H9 (cell line): ENCODE data around the gene CYS1. TPM values are rescaled to one million over a fixed set of nuclear protein-coding genes. Genes with fewer than 3 reads are reported as not detected.

ENCODE experiments used
- DNase-seq: peaks from one replicate; pipeline ENCODE4 v3.0.0-alpha.2; 2017
- H2AFZ ChIP-seq: one replicate; pipeline ENCODE4 v1.6.1; 2013; ENCODE audit warnings: mild to moderate bottlenecking, low read length, control low read depth, moderate library complexity
- H2AK5ac ChIP-seq: 2 replicates; pipeline ENCODE4 v1.6.1; 2013; ENCODE audit warnings: low read length, control low read depth, mixed read lengths; ENCODE audit not compliant: insufficient read length
- H2BK120ac ChIP-seq: one replicate; pipeline ENCODE4 v1.6.1; 2013; ENCODE audit warnings: low read depth, mild to moderate bottlenecking, low read length, control low read depth, inconsistent platforms; ENCODE audit not compliant: poor library complexity, severe bottlenecking
- H2BK12ac ChIP-seq: 2 replicates; pipeline ENCODE4 v1.6.1; 2013; ENCODE audit warnings: low read length, control low read depth, mixed read lengths, low read depth; ENCODE audit not compliant: insufficient read length
- H2BK15ac ChIP-seq: 2 replicates; pipeline ENCODE4 v1.6.1; 2013; ENCODE audit warnings: low read depth, low read length, control low read depth
- H2BK20ac ChIP-seq: one replicate; pipeline ENCODE4 v1.6.1; 2013; ENCODE audit warnings: low read depth, mild to moderate bottlenecking, low read length, control low read depth, inconsistent platforms; ENCODE audit not compliant: poor library complexity, severe bottlenecking
- H2BK5ac ChIP-seq: 2 replicates; pipeline ENCODE4 v1.6.1; 2013; ENCODE audit warnings: low read length, control low read depth, mixed read lengths; ENCODE audit not compliant: insufficient read length
- H3K14ac ChIP-seq: 2 replicates; pipeline ENCODE4 v1.6.1; 2013; ENCODE audit warnings: low read length, control low read depth; ENCODE audit not compliant: insufficient read depth
- H3K18ac ChIP-seq: 2 replicates; pipeline ENCODE4 v1.6.1; 2013; ENCODE audit warnings: low read depth, mild to moderate bottlenecking, mixed read lengths, low read length, control low read depth; ENCODE audit not compliant: insufficient read length
- H3K23ac ChIP-seq: 2 replicates; pipeline ENCODE4 v1.6.1; 2013; ENCODE audit warnings: low read length, control low read depth, mixed read lengths, low read depth; ENCODE audit not compliant: insufficient read length
- H3K23me2 ChIP-seq: 2 replicates; pipeline ENCODE4 v1.6.1; 2013; ENCODE audit warnings: low read depth, mild to moderate bottlenecking, mixed read lengths, low read length, control low read depth; ENCODE audit not compliant: insufficient read length, poor library complexity, severe bottlenecking
- H3K27ac ChIP-seq: 2 replicates; pipeline ENCODE4 v1.5.1; 2013; ENCODE audit warnings: low read length, control low read depth, mixed read lengths, low read depth; ENCODE audit not compliant: insufficient read length
- H3K27me3 ChIP-seq: 2 replicates; pipeline ENCODE4 v1.6.1; 2013; ENCODE audit warnings: low read length, control low read depth, inconsistent platforms; ENCODE audit not compliant: insufficient read depth
- H3K4ac ChIP-seq: 2 replicates; pipeline ENCODE4 v1.6.1; 2013; ENCODE audit warnings: low read depth, mild to moderate bottlenecking, control low read depth, inconsistent platforms, low read length, moderate library complexity
- H3K4me1 ChIP-seq: 2 replicates; pipeline ENCODE4 v1.6.1; 2013; ENCODE audit warnings: low read length, control low read depth, inconsistent platforms; ENCODE audit not compliant: insufficient read depth
- H3K4me2 ChIP-seq: 2 replicates; pipeline ENCODE4 v1.6.1; 2013; ENCODE audit warnings: low read length, control low read depth, mixed read lengths; ENCODE audit not compliant: insufficient read length, insufficient read depth
- H3K56ac ChIP-seq: 2 replicates; pipeline ENCODE4 v1.6.1; 2013; ENCODE audit warnings: low read depth, mild to moderate bottlenecking, mixed read lengths, low read length, control low read depth; ENCODE audit not compliant: insufficient read length
- H3K79me1 ChIP-seq: 2 replicates; pipeline ENCODE4 v1.6.1; 2013; ENCODE audit warnings: low read depth, mild to moderate bottlenecking, moderate library complexity, low read length, control low read depth, inconsistent platforms; ENCODE audit not compliant: insufficient read depth, poor library complexity, severe bottlenecking
- H3K79me2 ChIP-seq: 2 replicates; pipeline ENCODE4 v1.6.1; 2013; ENCODE audit warnings: low read length, control low read depth, inconsistent platforms; ENCODE audit not compliant: insufficient read depth
- H3K9ac ChIP-seq: 2 replicates; pipeline ENCODE4 v1.6.1; 2013; ENCODE audit warnings: low read length, control low read depth, mixed read lengths; ENCODE audit not compliant: insufficient read length; ENCODE audit errors: extremely low read depth
- H3K9me3 ChIP-seq: one replicate; pipeline ENCODE4 v1.6.1; 2013; ENCODE audit warnings: low read depth, low read length, inconsistent platforms; ENCODE audit not compliant: control insufficient read depth
- H3T11ph ChIP-seq: one replicate; pipeline ENCODE4 v1.6.1; 2013; ENCODE audit warnings: mild to moderate bottlenecking, low read length, control low read depth, inconsistent platforms
- H4K20me1 ChIP-seq: one replicate; pipeline ENCODE4 v1.6.1; 2013; ENCODE audit not compliant: control insufficient read depth, insufficient read length, insufficient read depth
- H4K5ac ChIP-seq: 2 replicates; pipeline ENCODE4 v1.6.1; 2013; ENCODE audit warnings: low read depth, mild to moderate bottlenecking, mixed read lengths, low read length, control low read depth; ENCODE audit not compliant: insufficient read length
- H4K8ac ChIP-seq: replicated peaks from 2 replicates; pipeline ENCODE4 v1.6.1; 2013; ENCODE audit warnings: low read length, control low read depth, mixed read lengths, low read depth; ENCODE audit not compliant: insufficient read length
- H4K91ac ChIP-seq: 2 replicates; pipeline ENCODE4 v1.6.1; 2013; ENCODE audit warnings: low read depth, mild to moderate bottlenecking, moderate library complexity, mixed read lengths, low read length, control low read depth; ENCODE audit not compliant: insufficient read length
- H3K27ac Mint-ChIP-seq, 3 experiments: 2 replicates in 2 of 3; 3 replicates in 1 of 3; pipeline ENCODE4 v1.8.0; 2020 to 2021; ENCODE audit warnings: mixed read lengths in 3 of 3, mild to moderate bottlenecking in 1 of 3, moderate library complexity in 1 of 3
- H3K27me3 Mint-ChIP-seq: 2 replicates; pipeline ENCODE4 v1.8.0; 2021; ENCODE audit warnings: low read depth, mild to moderate bottlenecking, moderate library complexity, mixed read lengths
- H3K36me3 Mint-ChIP-seq, 3 experiments: 2 replicates in 2 of 3; 3 replicates in 1 of 3; pipeline ENCODE4 v1.8.0; 2020 to 2021; ENCODE audit warnings: low read depth in 3 of 3, mixed read lengths in 3 of 3; ENCODE audit not compliant: insufficient read depth in 1 of 3
- H3K4me1 Mint-ChIP-seq, 2 experiments: 2 replicates each; pipeline ENCODE4 v1.8.0; 2020; ENCODE audit warnings: mixed read lengths in 2 of 2
- H3K4me3 Mint-ChIP-seq, 2 experiments: 2 replicates in 1 of 2; 3 replicates in 1 of 2; pipeline ENCODE4 v1.8.0; 2020 to 2021; ENCODE audit warnings: mild to moderate bottlenecking in 2 of 2, mixed read lengths in 2 of 2, moderate library complexity in 1 of 2
- H3K9me3 Mint-ChIP-seq, 2 experiments: 2 replicates in 1 of 2; 3 replicates in 1 of 2; pipeline ENCODE4 v1.8.0; 2020; ENCODE audit warnings: mild to moderate bottlenecking in 2 of 2, mixed read lengths in 2 of 2, moderate library complexity in 1 of 2
- WGBS: extraction: QIAGEN DNeasy Blood & Tissue Kit; methylation state at CpG from one replicate; pipeline ENCODE4 v1.1.7; 2013; ENCODE audit warnings: missing lambda C conversion rate, low lambda C conversion rate, mixed read lengths; ENCODE audit not compliant: insufficient read length; ENCODE audit errors: extremely low coverage; 5-methylcytosine and 5-hydroxymethylcytosine counted together
- total RNA-seq: library from RNA; stranded (reverse); gene quantifications from 2 replicates; pipeline ENCODE4 v1.2.1, GENCODE V29; 2021
- TF ChIP-seq, protein P1 (sequence below): fragments of 200-600 bp; sonication (generic); conservative IDR thresholded peaks from 3 replicates; pipeline ENCODE4 v1.8.0; 2021; ENCODE audit warnings: antibody characterized with exemption, mild to moderate bottlenecking

CYS1 gene
- total RNA-seq, 1 experiment from 2014 or later: 0.35 TPM

- no peaks in the 10 kb centered on the region for H3K79me1 ChIP-seq
- H3K79me2 ChIP-seq: no peaks in the 10 kb centered on the region
- no CpG with 5 or more reads among the region's 26 CpGs for WGBS
- Mint-ChIP-seq H3K27me3 (peaks cover 2% of the 10 kb centered on the region; the same call in 1 of the 2 replicates), H3K36me3 (no peaks in the 10 kb centered on the region), H3K9me3 (no peaks in the 10 kb centered on the region; a peak in 1 of 5 replicates), H3K4me1 (peaks cover 12 to 32% of the 10 kb centered on the region in 2 experiments), H3K4me3 (peak overlapping the region in 1 of 2 experiments; percentile 52; a peak in 2 of 5 replicates), H3K27ac (no peak overlapping the region)
- no peak overlapping the region for H3K4ac ChIP-seq
- no peak overlapping the region for H3K9ac ChIP-seq
- H4K20me1 ChIP-seq: no peaks in the 10 kb centered on the region
- H3K9me3 ChIP-seq: no peaks in the 10 kb centered on the region
- H4K5ac ChIP-seq: no peak overlapping the region
- no peak overlapping the region for H3K27ac ChIP-seq
- no peak overlapping the region for H4K91ac ChIP-seq
- no peak overlapping the region; the same call in 1 of the 2 replicates for H3K14ac ChIP-seq
- no peak overlapping the region for H3K23ac ChIP-seq
- no peak overlapping the region for H4K8ac ChIP-seq
- H2AFZ ChIP-seq: no peak overlapping the region
- no peak overlapping the region for H3T11ph ChIP-seq
- H2AK5ac ChIP-seq: no peak overlapping the region
- no peak overlapping the region for H3K56ac ChIP-seq
- no peak overlapping the region for H3K4me2 ChIP-seq
- no peak overlapping the region for H3K18ac ChIP-seq
- no peaks in the 10 kb centered on the region for H3K27me3 ChIP-seq
- H2BK12ac ChIP-seq: no peak overlapping the region
- DNase-seq: peak; percentile 68
- H3K23me2 ChIP-seq: no peaks in the 10 kb centered on the region
- no peak overlapping the region for H2BK15ac ChIP-seq
- H2BK20ac ChIP-seq: no peak overlapping the region
- no peak overlapping the region for H2BK5ac ChIP-seq
- H3K4me1 ChIP-seq: peaks cover 4% of the 10 kb centered on the region; the same call in 1 of the 2 replicates
- TF ChIP-seq, protein P1, sequence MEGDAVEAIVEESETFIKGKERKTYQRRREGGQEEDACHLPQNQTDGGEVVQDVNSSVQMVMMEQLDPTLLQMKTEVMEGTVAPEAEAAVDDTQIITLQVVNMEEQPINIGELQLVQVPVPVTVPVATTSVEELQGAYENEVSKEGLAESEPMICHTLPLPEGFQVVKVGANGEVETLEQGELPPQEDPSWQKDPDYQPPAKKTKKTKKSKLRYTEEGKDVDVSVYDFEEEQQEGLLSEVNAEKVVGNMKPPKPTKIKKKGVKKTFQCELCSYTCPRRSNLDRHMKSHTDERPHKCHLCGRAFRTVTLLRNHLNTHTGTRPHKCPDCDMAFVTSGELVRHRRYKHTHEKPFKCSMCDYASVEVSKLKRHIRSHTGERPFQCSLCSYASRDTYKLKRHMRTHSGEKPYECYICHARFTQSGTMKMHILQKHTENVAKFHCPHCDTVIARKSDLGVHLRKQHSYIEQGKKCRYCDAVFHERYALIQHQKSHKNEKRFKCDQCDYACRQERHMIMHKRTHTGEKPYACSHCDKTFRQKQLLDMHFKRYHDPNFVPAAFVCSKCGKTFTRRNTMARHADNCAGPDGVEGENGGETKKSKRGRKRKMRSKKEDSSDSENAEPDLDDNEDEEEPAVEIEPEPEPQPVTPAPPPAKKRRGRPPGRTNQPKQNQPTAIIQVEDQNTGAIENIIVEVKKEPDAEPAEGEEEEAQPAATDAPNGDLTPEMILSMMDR: peak; percentile 22; the same call in 1 of the 3 replicates
- H2BK120ac ChIP-seq: no peak overlapping the region
Observed at GRCh38 chr2:10028988-10029874, 51.0 kb downstream of the CYS1 start.
